ENCODE measurements around the gene TMBIM4.

Gene TMBIM4

GRCh38 chr12:66130267-66131066 lies 39.3 kb downstream of the TMBIM4 start, which contains the start of gene LLPH:
TSS of gene LLPH (minus strand) at chr12:66130750. CDS start at chr12:66129106, 1,644 bp downstream.
- peak; percentile 90 for DNase-seq (ENCODE audit: extremely low read depth, insufficient read length)
- Histone ChIP-seq H3K27me3 (replicated peaks; ENCODE audit: control insufficient read depth, insufficient read depth, low read length) (no peaks in the 10 kb centered on the region), H3K36me3 (ENCODE audit: control insufficient read depth, insufficient read depth, low read length) (peaks cover 1% of the 10 kb centered on the region), H3K4me3 (replicated peaks; ENCODE audit: low read depth, low read length) (peak within 1 kb of the TSS; percentile 99)
- TF ChIP-seq CTCF (IDR thresholded peaks at IDR 0.05; ENCODE audit: insufficient read depth, low read length, poor library complexity, severe bottlenecking): no peak

DNA sequence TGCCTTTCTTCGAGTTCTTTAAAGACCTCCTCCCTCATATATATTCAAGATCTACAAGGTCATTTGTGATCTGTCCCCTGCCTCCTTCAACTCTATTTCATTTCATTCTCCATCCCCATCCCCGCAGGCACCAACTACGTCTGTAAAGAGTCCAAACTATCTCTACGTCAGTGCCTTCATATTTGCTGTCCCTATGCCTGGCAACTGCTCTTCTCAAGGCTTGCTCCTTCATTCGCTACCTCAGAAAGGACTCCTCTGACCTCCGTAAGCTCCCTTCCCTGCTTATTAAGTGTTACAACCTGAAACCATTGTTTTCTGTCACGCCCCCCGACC lies 39.9 kb downstream of the TMBIM4 start:
- DNase-seq (ENCODE audit: extremely low read depth, insufficient read length): no peak
- Histone ChIP-seq H3K36me3 (ENCODE audit: control insufficient read depth, insufficient read depth, low read length) (peaks cover 1% of the 10 kb centered on the region), H3K27me3 (replicated peaks; ENCODE audit: control insufficient read depth, insufficient read depth, low read length) (no peaks in the 10 kb centered on the region), H3K4me3 (replicated peaks; ENCODE audit: low read depth, low read length) (peak overlapping the region; percentile 99)
- TF ChIP-seq CTCF (IDR thresholded peaks at IDR 0.05; ENCODE audit: insufficient read depth, low read length, poor library complexity, severe bottlenecking): no peak

- Histone ChIP-seq H3K36me3 (ENCODE audit: control insufficient read depth, insufficient read depth, low read length) (peaks cover 4% of the 10 kb centered on the region), H3K27me3 (replicated peaks; ENCODE audit: control insufficient read depth, insufficient read depth, low read length) (no peaks in the 10 kb centered on the region), H3K4me3 (replicated peaks; ENCODE audit: low read depth, low read length) (no peak overlapping the region)
- no peak for TF ChIP-seq CTCF (IDR thresholded peaks at IDR 0.05; ENCODE audit: insufficient read depth, low read length, poor library complexity, severe bottlenecking)
- no peak for DNase-seq (ENCODE audit: extremely low read depth, insufficient read length)
Measured at GRCh38 chr12:66127650-66128049, 42.1 kb downstream of the TMBIM4 start.

DNA sequence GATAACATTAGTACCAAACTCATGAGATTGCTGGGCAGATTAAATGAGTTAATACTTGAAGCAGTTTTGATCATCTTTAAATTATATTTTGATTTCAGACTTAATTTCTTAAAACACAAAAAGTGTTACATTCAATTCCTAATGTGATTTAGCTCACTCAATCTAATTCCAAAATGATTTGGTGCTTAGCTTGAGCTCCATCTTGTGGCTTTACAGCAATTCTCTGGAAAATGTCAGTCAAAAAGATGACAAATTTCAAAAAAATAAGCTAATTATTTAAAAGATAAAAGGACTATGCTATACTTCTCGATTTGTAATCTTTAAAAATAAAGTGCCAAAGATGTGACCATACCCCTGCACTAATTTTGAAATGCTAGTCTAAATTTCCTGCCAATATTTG lies 49.3 kb downstream of the TMBIM4 start:
- Histone ChIP-seq H3K27me3 (replicated peaks; ENCODE audit: control insufficient read depth, insufficient read depth, low read length) (no peaks in the 10 kb centered on the region), H3K4me3 (replicated peaks; ENCODE audit: low read depth, low read length) (no peak overlapping the region), H3K36me3 (ENCODE audit: control insufficient read depth, insufficient read depth, low read length) (peaks cover 3% of the 10 kb centered on the region)
- TF ChIP-seq CTCF (IDR thresholded peaks at IDR 0.05; ENCODE audit: insufficient read depth, low read length, poor library complexity, severe bottlenecking): no peak
- no peak for DNase-seq (ENCODE audit: extremely low read depth, insufficient read length)

GRCh38 chr12:66119870-66120241 lies 49.9 kb downstream of the TMBIM4 start:
- Histone ChIP-seq H3K36me3 (ENCODE audit: control insufficient read depth, insufficient read depth, low read length) (peaks cover 3% of the 10 kb centered on the region), H3K27me3 (replicated peaks; ENCODE audit: control insufficient read depth, insufficient read depth, low read length) (no peaks in the 10 kb centered on the region), H3K4me3 (replicated peaks; ENCODE audit: low read depth, low read length) (no peak overlapping the region)
- no peak for TF ChIP-seq CTCF (IDR thresholded peaks at IDR 0.05; ENCODE audit: insufficient read depth, low read length, poor library complexity, severe bottlenecking)
- no peak for DNase-seq (ENCODE audit: extremely low read depth, insufficient read length)
